HCT116 (cell line): ENCODE data around the gene ABCC1. TPM values are rescaled to one million over a fixed set of nuclear protein-coding genes. Genes with fewer than 3 reads are reported as not detected.

Experiments
- ATAC-seq: fragments of 200-7000 bp; cut with Tn5 transposase; 2 replicates; pipeline ENCODE4 v1.9.1; 2020; ENCODE audit warnings: mild to moderate bottlenecking, moderate library complexity
- BruUV-seq: library from RNA; stranded (reverse); fragments of 400-500 nt; replicated peaks from 2 replicates; lab custom pipeline; 2021; lab: Mats Ljungman, UMichigan
- CTCF ChIA-PET: fragments of 300-600 bp; sonication (Branson Sonifier 250); formaldehyde crosslinking; loops from one replicate; lab custom pipeline; 2021; ENCODE audit warnings: antibody characterized with exemption; lab: Charles Lee
- POLR2A ChIA-PET: fragments of 300-600, 350-600 bp; sonication (Branson Sonifier 250); formaldehyde crosslinking; loops from one replicate; lab custom pipeline; 2021; ENCODE audit warnings: antibody characterized with exemption; lab: Charles Lee
- RAD21 ChIA-PET, 2 experiments: fragments of 300-600 bp; sonication (Branson Sonifier 250); formaldehyde crosslinking; loops; one replicate each; lab custom pipeline; 2023; ENCODE audit warnings: low total read pairs in 2 of 2; ENCODE audit not compliant: uncharacterized antibody in 2 of 2, unreplicated experiment in 2 of 2, low non-redundant PET in 1 of 2; lab: Charles Lee
- DNase-seq: peaks from one replicate; pipeline ENCODE4 v3.0.0-alpha.2; 2010; ENCODE audit warnings: low read depth, low spot score
- H2AFZ ChIP-seq: fragments of 200-600 bp; shearing (Covaris generic), sonication (generic); 2 replicates; pipeline ENCODE4 v1.6.1; 2017; ENCODE audit warnings: low read depth, mixed run types, mixed read lengths, antibody characterized with exemption, low read length; ENCODE audit not compliant: poor library complexity, severe bottlenecking
- H3K27ac ChIP-seq: 2 replicates; pipeline ENCODE4 v1.5.1; 2012; ENCODE audit warnings: low read depth, low read length
- H3K27me3 ChIP-seq: fragments of 200-600 bp; sonication (generic); 2 replicates; pipeline ENCODE4 v1.6.1; 2016; ENCODE audit warnings: mixed run types, low read length, mixed read lengths; ENCODE audit not compliant: insufficient read depth
- H3K36me3 ChIP-seq, 2 experiments: fragments of 200-500 bp in 1 of 2; fragments of 200-600 bp in 1 of 2; sonication (Bioruptor generic) in 1 of 2; sonication (generic) in 1 of 2; 2 replicates each; pipeline versions ENCODE4 v1.5.1 to v1.6.1; 2014 to 2016; ENCODE audit warnings: low read length in 2 of 2, inconsistent platforms in 1 of 2, mixed read lengths in 1 of 2, mixed run types in 1 of 2; ENCODE audit not compliant: insufficient read depth in 2 of 2, control insufficient read depth in 1 of 2
- H3K4me1 ChIP-seq, 2 experiments: fragments of 200-600 bp in 1 of 2; sonication (generic) in 1 of 2; 2 replicates each; pipeline versions ENCODE4 v1.5.1 to v1.6.1; 2012 to 2017; ENCODE audit warnings: low read length in 2 of 2, inconsistent platforms in 1 of 2, mild to moderate bottlenecking in 1 of 2, mixed read lengths in 1 of 2, mixed run types in 1 of 2, moderate library complexity in 1 of 2; ENCODE audit not compliant: insufficient read depth in 2 of 2, control insufficient read depth in 1 of 2
- H3K4me2 ChIP-seq: fragments of 200-600 bp; sonication (generic); 2 replicates; pipeline ENCODE4 v1.6.1; 2017; ENCODE audit warnings: mixed run types, low read length, mixed read lengths
- H3K4me3 ChIP-seq, 2 experiments: fragments of 200-600 bp in 1 of 2; sonication (generic) in 1 of 2; replicated peaks in 1 of 2; 2 replicates each; pipeline ENCODE4 v1.5.1; 2011 to 2016; ENCODE audit warnings: low read length in 2 of 2, control low read depth in 1 of 2, low read depth in 1 of 2, mild to moderate bottlenecking in 1 of 2, mixed read lengths in 1 of 2, mixed run types in 1 of 2
- H3K79me2 ChIP-seq: fragments of 200-600 bp; sonication (generic); 2 replicates; pipeline ENCODE4 v1.6.1; 2017; ENCODE audit warnings: mild to moderate bottlenecking, mixed run types, low read length, moderate library complexity, mixed read lengths; ENCODE audit not compliant: insufficient read depth
- H3K9ac ChIP-seq: fragments of 200-600 bp; sonication (generic); 2 replicates; pipeline ENCODE4 v1.6.1; 2016; ENCODE audit warnings: low read length, mixed read lengths
- H3K9me2 ChIP-seq: fragments of 200-600 bp; sonication (generic), shearing (Covaris generic); 2 replicates; pipeline ENCODE4 v1.6.1; 2017; ENCODE audit warnings: mixed run types, mild to moderate bottlenecking, moderate library complexity; ENCODE audit not compliant: insufficient read depth
- H3K9me3 ChIP-seq, 2 experiments: fragments of 200-500 bp in 1 of 2; fragments of 200-600 bp in 1 of 2; sonication (Bioruptor generic) in 1 of 2; sonication (generic) in 1 of 2; 2 replicates each; pipeline ENCODE4 v1.6.1; 2014 to 2017; ENCODE audit warnings: low read length in 2 of 2, mixed read lengths in 2 of 2, inconsistent platforms in 1 of 2, low read depth in 1 of 2, mild to moderate bottlenecking in 1 of 2, mixed run types in 1 of 2, moderate library complexity in 1 of 2; ENCODE audit not compliant: control insufficient read depth in 1 of 2, insufficient read depth in 1 of 2
- H4K20me1 ChIP-seq: fragments of 200-600 bp; sonication (generic), shearing (Covaris generic); 2 replicates; pipeline ENCODE4 v1.6.1; 2017; ENCODE audit warnings: mixed run types, mild to moderate bottlenecking, moderate library complexity; ENCODE audit not compliant: insufficient read depth
- CBX3 ChIP-seq: IDR thresholded peaks from 2 replicates; pipeline ENCODE4 v1.6.1; 2012; ENCODE audit warnings: low read depth
- CEBPB ChIP-seq: IDR thresholded peaks from 2 replicates; pipeline ENCODE4 v1.6.1; 2012; ENCODE audit warnings: low read depth
- EZH2 ChIP-seq: fragments of 200-600 bp; sonication (generic); IDR thresholded peaks from 2 replicates; pipeline ENCODE4 v1.6.1; 2017; ENCODE audit warnings: antibody characterized with exemption, mixed run types
- EZH2phosphoT487 ChIP-seq: fragments of 200-600 bp; IDR thresholded peaks from 2 replicates; pipeline ENCODE4 v1.6.1; 2018; ENCODE audit warnings: antibody characterized with exemption, borderline replicate concordance
- JUND ChIP-seq: IDR thresholded peaks from 2 replicates; pipeline ENCODE4 v1.6.1; 2012
- POLR2A ChIP-seq: IDR thresholded peaks from 2 replicates; pipeline ENCODE4 v1.7.0; 2011; ENCODE audit warnings: borderline replicate concordance; ENCODE audit not compliant: insufficient read depth, insufficient read length; ENCODE audit errors: extremely low read depth
- REST ChIP-seq: IDR thresholded peaks from 2 replicates; pipeline ENCODE4 v1.6.1; 2012; ENCODE audit warnings: low read depth
- SIN3A ChIP-seq: IDR thresholded peaks from 2 replicates; pipeline ENCODE4 v1.6.1; 2012; ENCODE audit warnings: low read depth
- SP1 ChIP-seq: IDR thresholded peaks from 2 replicates; pipeline ENCODE4 v1.6.1; 2012; ENCODE audit warnings: low read depth
- intact Hi-C: fragments of 100-400 bp; cut with micrococcal nuclease; formaldehyde crosslinking; loops from 2 replicates; pipeline ENCODE4 v1.10.0; 2022
- total RNA-seq: library from RNA; stranded (reverse); gene quantifications from one replicate; pipeline ENCODE4 v1.2.1, GENCODE V29; 2021; ENCODE audit not compliant: unreplicated experiment
- TF ChIP-seq, protein P1 (sequence below), 3 experiments: fragments of 200-600 bp in 1 of 3; sonication (generic) in 1 of 3; IDR thresholded peaks in 2 of 3; conservative IDR thresholded peaks in 1 of 3; 2 replicates each; pipeline ENCODE4 v1.5.1; 2012 to 2017; ENCODE audit warnings: low read depth in 2 of 3, low read length in 2 of 3, antibody characterized with exemption in 1 of 3, borderline replicate concordance in 1 of 3, control low read depth in 1 of 3, mild to moderate bottlenecking in 1 of 3, mixed read lengths in 1 of 3, mixed run types in 1 of 3, moderate library complexity in 1 of 3; ENCODE audit not compliant: insufficient read depth in 1 of 3

The ABCC1 gene
- total RNA-seq, 1 experiment from 2014 or later, result 61.9 TPM

DNA sequence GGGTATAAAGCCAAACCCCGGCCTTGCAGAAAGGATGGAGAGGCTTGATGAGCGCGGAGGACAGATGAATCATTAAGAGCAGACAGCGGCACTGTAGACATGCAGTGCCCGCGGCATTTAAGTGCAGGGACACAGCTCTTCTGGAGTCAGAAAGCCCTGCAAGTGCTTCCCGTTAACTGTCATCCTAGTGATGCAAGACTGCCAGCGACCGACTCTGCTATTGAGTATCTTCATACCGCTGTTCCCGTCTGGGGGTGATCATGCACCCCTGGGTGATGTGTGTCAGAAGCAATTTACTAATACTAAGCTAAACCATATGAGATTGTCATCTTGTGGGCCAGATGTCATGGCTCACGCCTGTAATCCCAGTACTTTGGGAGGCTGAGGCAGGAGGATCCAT lies 172.8 kb downstream of the ABCC1 start (continued):
- TF ChIP-seq REST (no peak), EZH2 (no peak)

DNA sequence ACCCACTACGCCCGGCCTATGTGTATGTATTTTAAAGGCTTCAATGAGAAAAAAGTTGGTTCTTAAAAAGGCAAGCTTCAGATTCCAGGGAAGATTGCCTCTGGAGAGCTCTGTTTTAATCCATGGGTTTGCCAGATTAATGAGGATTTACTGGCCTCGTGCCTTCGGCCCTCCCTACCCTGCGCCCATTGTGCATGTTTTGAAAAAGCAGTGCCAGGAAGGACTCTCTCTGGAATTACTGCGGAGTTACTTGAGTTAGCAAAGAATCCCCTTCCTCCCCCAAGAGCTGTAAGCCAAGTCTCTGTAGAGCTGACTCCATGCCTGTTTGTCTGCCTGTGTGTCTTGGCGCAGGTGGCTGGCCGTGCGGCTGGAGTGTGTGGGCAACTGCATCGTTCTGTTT lies 175.0 kb downstream of the ABCC1 start:
- H3K79me2 ChIP-seq, result no peaks in the 10 kb centered on the region
- H4K20me1 ChIP-seq, result no peaks in the 10 kb centered on the region
- intact Hi-C loops, result loop anchor here (10.0 kb wide), 1 partner anchor 420 kb away; no protein-coding TSS in a partner anchor
- DNase-seq (no peak), ATAC-seq (no peak)
- H3K9ac ChIP-seq, result no peak overlapping the region
- ChIA-PET POLR2A (no interaction called here), CTCF (no interaction called here), RAD21 (no interaction called here)
- no peak overlapping the region for H3K27ac ChIP-seq
- H3K4me1 ChIP-seq, result 0 out of 4 replicates have a peak, but pooled peaks cover 0 to 3% of the 10 kb centered on the region in 2 experiments
- H3K4me2 ChIP-seq, result no peak overlapping the region
- no peaks in the 10 kb centered on the region for H3K27me3 ChIP-seq
- no peaks in the 10 kb centered on the region for H3K9me2 ChIP-seq
- no TSS peak for BruUV-seq
- H3K9me3 ChIP-seq, result peaks cover 5 to 8% of the 10 kb centered on the region in 2 experiments; a peak in 2 of 4 replicates
- H3K36me3 ChIP-seq, result peaks cover 28 to 60% of the 10 kb centered on the region in 2 experiments
- H3K4me3 ChIP-seq, result no peak overlapping the region
- H2AFZ ChIP-seq, result no peak overlapping the region
- TF ChIP-seq CBX3, result no peak
- TF ChIP-seq SIN3A, result no peak
- no peak for TF ChIP-seq SP1
- no peak for TF ChIP-seq POLR2A
- TF ChIP-seq REST, result no peak
- no peak for TF ChIP-seq CEBPB
- TF ChIP-seq, protein P1, sequence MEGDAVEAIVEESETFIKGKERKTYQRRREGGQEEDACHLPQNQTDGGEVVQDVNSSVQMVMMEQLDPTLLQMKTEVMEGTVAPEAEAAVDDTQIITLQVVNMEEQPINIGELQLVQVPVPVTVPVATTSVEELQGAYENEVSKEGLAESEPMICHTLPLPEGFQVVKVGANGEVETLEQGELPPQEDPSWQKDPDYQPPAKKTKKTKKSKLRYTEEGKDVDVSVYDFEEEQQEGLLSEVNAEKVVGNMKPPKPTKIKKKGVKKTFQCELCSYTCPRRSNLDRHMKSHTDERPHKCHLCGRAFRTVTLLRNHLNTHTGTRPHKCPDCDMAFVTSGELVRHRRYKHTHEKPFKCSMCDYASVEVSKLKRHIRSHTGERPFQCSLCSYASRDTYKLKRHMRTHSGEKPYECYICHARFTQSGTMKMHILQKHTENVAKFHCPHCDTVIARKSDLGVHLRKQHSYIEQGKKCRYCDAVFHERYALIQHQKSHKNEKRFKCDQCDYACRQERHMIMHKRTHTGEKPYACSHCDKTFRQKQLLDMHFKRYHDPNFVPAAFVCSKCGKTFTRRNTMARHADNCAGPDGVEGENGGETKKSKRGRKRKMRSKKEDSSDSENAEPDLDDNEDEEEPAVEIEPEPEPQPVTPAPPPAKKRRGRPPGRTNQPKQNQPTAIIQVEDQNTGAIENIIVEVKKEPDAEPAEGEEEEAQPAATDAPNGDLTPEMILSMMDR (IDR thresholded peaks at IDR 0.05 in 2 of 3, conservative IDR thresholded peaks at IDR 0.05 in 1 of 3; ENCODE audit: borderline replicate concordance in 1 of 3, insufficient read depth in 1 of 3, low read depth in 2 of 3, low read length in 2 of 3), result no peak
- TF ChIP-seq JUND, result no peak
- TF ChIP-seq EZH2phosphoT487, result no peak
- TF ChIP-seq EZH2, result no peak
